Transverse colon (tissue), 4 donors: ENCODE measurements around the gene GRIK4.

Experiments
- CTCF ChIP-seq, 5 experiments: fragments of 200-600 bp in 3 of 5; fragments of 450-650 bp in 2 of 5; sonication (generic) in 3 of 5; IDR thresholded peaks; 1 replicate in 2 of 5; 2 replicates in 3 of 5; pipeline ENCODE4 v1.5.1; 2016 to 2017; ENCODE audit warnings: antibody characterized with exemption in 5 of 5, inconsistent platforms in 3 of 5, mild to moderate bottlenecking in 2 of 5, moderate library complexity in 1 of 5
- EP300 ChIP-seq: sonication (generic); formaldehyde crosslinking; IDR thresholded peaks from one replicate; pipeline ENCODE4 v1.6.1; 2017; ENCODE audit warnings: antibody characterized with exemption, low read depth
- POLR2A ChIP-seq: fragments of 450-650 bp; IDR thresholded peaks from one replicate; pipeline ENCODE4 v1.6.1; 2016; ENCODE audit warnings: antibody characterized with exemption, mild to moderate bottlenecking, moderate library complexity
- POLR2AphosphoS5 ChIP-seq, 3 donors: sonication (generic); formaldehyde crosslinking; IDR thresholded peaks; one replicate each; pipeline ENCODE4 v1.6.1; 2016; ENCODE audit warnings: antibody characterized with exemption in 3 of 3

- no peak for TF ChIP-seq CTCF (IDR thresholded peaks at IDR 0.05)
- no peak for TF ChIP-seq POLR2AphosphoS5 (IDR thresholded peaks at IDR 0.05)
- no peak for TF ChIP-seq POLR2A
- TF ChIP-seq EP300 = no peak
These were observed 175.0 kb downstream of the GRIK4 start for GRCh38 chr11:120686516-120686915.
